CD4-positive, alpha-beta T cell treated with Interleukin-15 for 4 hours (primary cell): ENCODE data around the gene DHRS3.

Experiments used
- DNase-seq: peaks from one replicate; pipeline ENCODE4 v3.0.0-alpha.2; 2020; ENCODE audit warnings: low spot score

Gene DHRS3

GRCh38 chr1:12617511-12617900, 504 bp downstream of the DHRS3 start:
- DNase-seq, result peak; percentile 44

DNA sequence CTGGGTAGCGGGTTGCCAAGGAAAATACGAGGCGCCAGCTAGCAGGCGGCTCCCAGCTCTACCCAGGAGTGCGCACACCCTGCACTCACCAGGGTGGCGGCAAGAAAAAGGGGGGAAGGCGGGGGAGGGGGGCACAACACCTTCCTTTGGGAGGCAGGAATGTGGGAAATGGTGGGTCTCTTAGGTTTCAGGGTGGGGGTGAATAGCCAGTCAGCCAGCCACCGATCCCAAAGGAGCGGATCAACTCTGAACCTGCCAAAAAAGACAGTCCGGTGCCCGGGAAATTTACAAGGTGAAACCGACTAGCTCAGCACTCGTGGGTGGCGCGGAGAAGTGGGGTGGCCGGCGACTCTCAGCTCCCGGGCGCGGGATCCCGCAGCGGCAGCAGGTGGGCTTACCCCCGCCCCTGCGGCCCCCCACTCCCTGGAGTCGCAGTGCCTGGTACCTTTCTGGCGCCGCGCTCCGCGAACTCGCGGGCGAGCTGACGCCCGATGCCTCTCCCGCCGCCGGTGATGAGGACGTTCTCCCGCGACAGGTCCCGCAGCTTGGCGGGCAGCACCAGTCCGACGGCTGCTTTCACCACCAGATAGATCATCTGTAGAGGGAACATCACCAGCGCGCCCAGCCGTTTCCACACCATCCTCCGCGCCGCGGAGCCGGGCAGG, 1.2 kb downstream of the DHRS3 start:
- DNase-seq, result no peak

GRCh38 chr1:12615865-12616708, 1.9 kb downstream of the DHRS3 start:
- no peak for DNase-seq

- no peak for DNase-seq
Observed at GRCh38 chr1:12615159-12615864, 2.7 kb downstream of the DHRS3 start.

DNA sequence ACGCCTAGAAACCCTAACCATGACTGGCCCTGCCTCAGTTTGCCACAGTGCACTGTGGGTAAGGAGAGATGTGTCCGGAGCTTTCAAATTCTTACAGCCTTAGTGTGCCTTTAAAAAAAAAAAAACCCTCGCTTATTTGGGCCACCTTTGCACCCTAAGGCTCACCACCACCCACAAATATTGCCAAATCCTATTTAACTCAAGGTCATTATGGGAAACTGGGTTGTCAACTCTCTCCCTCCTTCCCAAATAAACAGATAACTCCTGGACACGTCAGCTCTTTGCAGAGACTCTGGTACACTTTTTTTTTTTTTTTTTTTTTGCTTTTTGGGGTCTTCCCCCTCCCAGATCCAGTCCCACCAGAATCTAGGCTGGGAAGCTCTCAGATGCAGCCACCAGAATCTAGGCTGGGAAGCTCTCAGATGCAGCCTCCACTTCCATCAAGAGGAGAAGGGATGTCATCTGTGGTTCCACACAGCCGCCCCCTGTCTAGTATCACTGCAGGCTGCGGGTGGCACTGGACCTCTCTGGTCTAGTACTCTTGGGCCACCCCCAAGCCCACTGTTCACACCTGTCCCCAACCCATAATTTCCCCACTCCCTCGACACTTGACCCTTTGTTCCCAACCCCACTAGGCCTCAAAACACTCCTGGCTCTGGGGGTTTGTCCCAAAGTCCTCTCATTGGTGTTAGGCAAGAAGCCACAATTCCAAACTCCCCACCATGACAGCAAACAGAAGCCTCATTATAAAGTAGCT, 3.4 kb downstream of the DHRS3 start:
- no peak for DNase-seq

DNA sequence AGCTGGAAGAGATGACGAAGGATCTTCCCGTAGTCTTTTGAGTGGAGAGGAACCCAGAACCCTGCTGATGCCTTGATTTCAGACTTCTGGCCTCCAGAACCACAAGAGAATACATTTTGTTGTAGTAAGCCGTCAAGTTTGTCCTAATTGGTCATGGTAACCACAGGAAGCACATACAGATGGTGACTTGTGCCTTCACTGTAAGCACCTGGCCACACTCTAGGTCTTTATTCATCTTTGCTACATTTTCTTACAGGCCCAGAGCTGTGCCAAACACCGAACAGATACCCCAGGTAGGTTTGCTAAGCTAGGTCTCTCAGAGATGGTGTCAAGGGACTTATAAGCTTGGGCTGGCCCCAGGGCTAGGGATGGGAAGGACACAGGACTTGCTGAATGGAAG, 4.8 kb downstream of the DHRS3 start:
- DNase-seq, result no peak

GRCh38 chr1:12610941-12611340, 7.1 kb downstream of the DHRS3 start:
- no peak for DNase-seq

DNA sequence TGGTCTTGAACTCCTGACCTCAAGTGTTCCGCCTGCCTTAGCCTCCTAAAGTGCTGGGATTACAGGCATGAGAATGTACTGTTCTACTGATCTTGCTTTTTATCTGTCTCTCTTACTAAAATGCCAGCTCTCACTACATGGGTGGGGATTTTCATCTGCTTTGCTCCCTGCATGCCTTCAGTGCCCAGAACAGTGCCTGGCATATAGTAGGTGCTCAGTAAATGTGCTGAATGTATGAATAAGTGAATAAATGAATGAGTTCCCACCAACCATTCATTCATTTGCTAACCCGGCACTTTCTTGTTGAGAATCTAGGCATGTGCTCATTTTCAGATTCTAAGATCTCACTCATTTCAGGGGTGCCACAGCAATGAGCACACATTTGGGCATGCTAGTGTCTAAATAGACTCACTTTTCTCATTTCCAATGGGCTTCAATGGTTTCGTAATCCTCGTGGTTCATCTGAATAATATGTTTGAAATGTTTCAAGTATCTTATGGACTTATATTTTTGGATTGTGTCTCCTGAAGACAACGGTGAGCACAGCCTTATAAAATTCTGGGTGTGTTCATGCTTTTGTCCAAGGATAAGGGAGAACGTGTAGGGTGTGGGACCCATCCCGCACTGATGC, 7.6 kb downstream of the DHRS3 start:
- no peak for DNase-seq

GRCh38 chr1:12609469-12610003, 8.5 kb downstream of the DHRS3 start:
- no peak for DNase-seq

GRCh38 chr1:12608311-12608957, 9.6 kb downstream of the DHRS3 start:
- DNase-seq, result no peak

- no peak for DNase-seq
Observed at GRCh38 chr1:12607263-12607662, 10.7 kb downstream of the DHRS3 start.

DNA sequence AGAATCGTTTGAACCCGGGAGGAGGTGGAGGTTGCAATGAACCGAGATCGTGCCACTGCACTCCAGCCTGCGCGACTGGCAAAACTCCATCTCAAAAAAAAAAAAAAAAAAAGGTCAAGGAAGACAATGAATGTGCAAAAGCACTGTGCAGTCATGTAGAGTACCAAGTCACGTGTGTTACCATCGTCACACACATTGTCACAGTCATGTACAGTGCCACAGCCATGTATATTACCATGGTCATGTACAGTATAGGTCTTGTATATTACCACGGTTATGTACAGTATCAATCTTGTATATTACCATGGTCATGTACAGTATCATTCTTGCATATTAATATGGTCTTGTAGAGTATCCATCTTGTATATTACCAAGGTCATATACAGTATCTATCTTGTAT, 13.0 kb downstream of the DHRS3 start:
- DNase-seq, result no peak

DNA sequence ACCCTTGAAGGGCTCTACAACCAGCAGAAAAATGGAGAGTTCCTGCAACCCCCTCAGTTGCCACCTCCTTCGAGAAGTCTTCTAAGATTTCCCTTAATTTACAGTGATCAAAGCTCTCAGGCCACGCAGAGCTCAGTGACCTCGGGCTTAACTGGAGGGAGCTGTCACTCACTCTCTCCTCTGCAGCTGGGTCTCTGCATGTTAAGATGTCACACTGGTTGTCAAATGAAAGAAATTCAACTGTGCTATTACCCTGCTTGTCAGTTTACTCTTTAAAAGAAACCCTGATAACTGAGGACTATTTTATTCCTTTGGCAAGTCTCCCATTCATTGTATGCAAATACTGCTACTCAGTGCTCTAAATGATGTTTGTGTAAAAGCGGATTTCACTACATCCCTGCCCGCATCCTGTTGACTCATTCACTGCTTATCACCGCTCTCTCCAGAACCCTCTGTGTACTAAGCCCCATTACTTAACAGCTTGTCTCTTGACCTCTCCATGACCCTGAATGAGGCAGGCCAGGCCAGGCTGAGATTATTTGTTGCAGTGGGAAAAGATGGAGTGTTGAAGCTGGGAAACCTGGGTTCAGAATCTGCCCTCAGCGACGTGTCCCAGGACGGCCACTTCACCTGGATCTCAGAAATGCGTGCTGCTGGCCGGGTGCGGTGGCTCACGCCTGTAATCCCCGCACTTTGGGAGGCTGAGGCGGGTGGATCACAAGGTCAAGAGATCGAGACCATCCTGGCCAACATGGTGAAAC, 13.7 kb downstream of the DHRS3 start:
- DNase-seq, result peak; percentile 80

DNA sequence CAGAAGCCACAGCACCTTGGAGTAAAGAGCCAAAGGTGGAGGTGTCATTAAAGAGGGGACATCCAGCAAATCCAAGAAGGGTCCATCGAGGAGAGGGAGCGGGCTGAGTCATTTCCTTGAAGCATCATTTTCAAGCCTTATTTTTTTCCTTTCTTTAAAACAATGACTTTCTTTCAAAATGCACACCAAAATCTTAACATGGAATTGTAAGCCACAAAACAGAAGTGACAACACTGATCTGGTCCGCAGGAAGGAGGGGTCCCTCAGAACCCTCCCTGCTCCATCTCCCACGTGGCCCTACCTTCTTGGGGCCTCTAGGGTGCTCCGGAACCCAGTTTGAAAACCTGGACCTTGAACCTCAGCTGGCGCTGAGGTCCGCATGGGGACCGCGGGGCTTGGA, 14.8 kb downstream of the DHRS3 start:
- DNase-seq, result no peak

DNA sequence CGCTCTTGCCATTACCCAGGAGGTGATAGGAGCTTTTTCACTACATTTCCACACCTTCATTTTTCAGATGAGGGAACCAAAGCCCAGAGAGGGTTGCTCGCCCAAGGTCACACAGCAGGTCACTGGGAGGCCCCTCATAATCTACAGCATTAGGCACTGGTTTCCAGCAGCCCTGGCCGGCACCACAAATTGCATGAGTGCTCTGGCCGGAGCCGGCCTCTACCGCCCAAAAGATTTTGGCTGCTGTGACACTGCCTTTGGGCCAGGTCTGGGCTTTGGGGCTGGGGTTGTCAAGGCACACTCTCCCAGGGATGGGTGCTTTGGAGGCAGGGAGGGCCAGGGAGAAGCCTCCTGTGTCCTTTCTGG, 15.4 kb downstream of the DHRS3 start:
- DNase-seq, result no peak

DNA sequence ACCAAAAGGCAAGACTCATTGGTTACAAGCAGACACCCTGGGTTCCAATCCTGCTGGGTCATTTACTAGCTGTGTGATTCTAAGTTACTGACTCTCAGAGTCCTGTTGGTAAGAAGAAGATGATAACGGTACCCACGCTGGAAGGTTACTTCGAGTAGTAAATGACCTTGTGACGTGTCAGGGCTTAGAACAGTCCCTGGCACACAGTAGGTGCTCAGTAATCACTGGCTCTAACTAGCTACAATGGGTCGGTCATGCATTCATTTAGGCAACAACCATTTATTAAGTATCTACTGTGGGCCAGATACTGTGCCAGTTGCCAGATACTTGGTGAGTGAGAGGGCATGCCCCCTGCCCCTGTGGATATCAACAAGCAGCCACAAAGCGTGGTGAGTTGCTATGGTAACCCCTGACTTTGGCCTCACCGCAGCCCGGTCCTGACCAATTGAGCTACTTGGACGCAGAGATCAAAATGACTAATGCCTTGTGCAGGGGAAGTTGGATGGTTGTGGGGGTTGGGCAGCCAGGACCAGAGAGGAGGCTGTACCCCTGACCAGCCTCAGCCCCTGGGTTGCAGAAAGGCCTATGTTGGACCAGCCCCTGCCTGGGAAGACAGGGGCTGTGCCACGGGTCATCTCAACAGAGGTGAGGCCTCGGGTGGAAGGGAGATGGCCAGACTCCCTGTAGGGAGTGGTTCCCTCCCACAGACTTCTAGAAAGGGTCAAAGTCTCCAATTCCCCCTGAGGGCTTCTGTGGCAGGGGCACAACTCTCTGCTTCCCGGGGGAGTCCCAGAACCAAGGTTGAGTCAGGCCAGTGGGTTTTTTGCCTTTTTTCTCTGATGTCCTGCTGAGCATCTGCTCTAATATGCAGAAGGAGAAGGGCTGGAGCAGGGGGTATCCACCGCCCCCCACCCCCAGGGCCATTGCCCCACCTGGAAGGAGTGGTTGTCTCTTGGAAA, 16.0 kb downstream of the DHRS3 start:
- no peak for DNase-seq

DNA sequence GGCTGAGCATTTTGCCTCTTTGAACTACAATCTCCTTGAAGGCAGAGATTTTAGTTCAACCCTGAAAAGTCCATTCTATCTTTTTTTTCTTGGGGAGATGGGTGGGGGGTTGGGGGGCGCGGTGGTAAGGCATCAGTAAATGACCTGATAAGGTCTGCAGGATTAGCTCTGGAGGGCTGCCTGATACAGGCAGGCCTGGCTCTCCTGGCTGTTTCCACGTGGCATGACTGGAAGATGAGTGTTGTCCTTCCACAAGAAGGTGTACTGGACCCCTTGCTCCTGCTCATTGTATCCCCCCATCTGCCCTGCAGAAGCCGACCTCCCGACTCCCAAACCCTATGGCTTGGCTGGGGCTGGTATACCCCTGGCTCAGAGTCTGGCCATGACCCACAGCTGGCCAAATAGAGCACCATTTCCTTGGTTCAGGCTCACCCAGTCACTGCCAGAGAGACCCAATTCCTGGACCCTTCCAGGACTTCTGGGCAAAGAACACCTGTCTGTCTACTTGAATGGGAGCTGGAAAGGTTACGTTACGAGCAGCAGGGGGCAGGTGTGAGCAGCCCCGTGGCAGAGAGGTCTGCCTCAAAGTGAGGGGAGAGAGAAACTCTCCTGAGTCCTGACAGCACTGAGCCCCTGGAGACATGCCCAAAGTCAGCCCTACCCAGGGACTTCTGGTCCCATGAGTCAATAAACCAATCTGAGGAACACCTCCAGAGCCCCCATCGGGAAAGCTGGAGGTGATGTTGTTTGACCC, 17.0 kb downstream of the DHRS3 start:
- DNase-seq, result peak; percentile 60

GRCh38 chr1:12600335-12600734, 17.7 kb downstream of the DHRS3 start:
- DNase-seq, result no peak
